GM19043 (cell line): ENCODE measurements around the gene UGT2A1.
"Not testable (repeated sequence)": the region's sequence is repeated elsewhere in the genome, so short reads cannot be mapped to it uniquely, and the experiment has no call there.

ENCODE experiments used
- ATAC-seq: cut with Tn5 transposase; IDR thresholded peaks from one replicate; pipeline ENCODE4 v1.9.1; 2021; ENCODE audit warnings: low read depth; ENCODE audit not compliant: unreplicated experiment

The UGT2A1 gene

GRCh38 chr4:69653147-69653546 lies at the start of gene UGT2A1:
TSS of gene UGT2A1 (minus strand) at chr4:69653247. CDS start at chr4:69647644, 5,603 bp downstream.
- ATAC-seq: no peak

GRCh38 chr4:69702201-69702600 lies 49.2 kb upstream of the UGT2A1 start:
- ATAC-seq: no peak

- ATAC-seq: no peak
Observed at GRCh38 chr4:69701696-69702095, 48.6 kb upstream of the UGT2A1 start.

DNA sequence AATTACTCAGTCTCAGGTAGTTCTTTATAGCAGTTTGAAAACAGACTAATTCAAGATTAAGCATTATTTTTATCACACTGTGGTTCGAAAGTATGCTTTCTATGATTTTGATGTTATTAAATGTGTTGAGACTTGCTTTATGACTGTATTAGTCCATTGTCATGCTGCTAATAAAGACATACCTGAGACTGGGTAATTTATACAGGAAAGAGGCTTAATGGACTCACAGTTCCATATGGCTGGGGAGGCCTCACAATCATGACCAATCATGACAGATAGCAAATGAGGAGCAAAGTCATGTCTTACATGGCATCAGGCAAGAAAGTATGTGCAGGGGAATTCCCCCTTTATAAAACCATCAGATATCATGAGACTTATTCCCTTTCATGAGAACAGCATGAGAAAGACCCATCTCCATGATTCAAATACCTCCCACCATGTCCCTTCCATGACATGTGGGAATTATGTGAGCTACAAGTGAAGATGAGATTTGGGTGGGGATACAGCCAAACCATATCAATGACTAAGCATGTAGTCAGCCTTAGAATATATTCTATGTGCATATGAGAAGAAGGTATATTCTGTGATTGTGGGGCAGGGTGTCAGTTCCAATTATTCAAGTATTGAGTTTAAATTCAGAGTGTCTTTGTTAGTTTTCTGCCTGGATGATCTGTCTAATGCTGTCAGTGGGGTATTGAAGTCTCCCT lies 44.6 kb upstream of the UGT2A1 start:
- ATAC-seq: no peak

DNA sequence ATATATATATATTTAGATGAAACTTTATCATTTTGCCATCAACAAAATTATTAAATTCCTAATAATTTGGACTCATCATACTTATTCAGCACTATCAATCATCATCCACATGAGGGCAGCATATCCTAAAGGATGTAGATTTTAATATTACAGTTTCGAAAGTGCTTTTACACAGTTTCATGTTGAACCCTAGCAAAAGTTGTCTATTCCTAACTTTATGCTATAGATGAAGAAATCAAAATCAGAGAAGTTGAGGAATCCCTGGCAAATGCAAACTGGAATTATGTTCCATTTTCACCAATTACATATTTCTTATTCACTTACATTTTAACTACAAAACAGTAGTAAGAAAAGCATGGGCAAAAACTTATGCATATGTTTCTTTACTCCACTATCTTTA lies 36.6 kb upstream of the UGT2A1 start:
- ATAC-seq: peak; percentile 77

DNA sequence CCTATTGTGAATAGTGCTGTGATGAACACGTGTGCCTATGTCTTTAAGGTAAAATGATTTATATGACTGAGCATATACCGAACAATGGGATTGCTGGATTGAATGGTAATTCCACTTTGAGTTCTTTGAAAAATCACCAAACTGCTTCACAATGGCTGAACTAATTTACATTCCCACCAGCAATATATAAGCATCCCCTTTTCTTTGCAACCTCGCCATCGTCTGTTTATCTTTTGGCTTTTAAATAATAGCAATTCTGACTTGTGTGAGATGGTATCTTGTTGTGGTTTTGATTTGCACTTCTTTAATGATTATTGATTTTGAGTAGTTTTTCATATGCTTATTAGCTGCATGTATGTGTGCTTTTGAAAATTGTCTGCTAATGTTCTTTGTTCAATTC lies 31.8 kb upstream of the UGT2A1 start:
- no peak for ATAC-seq

DNA sequence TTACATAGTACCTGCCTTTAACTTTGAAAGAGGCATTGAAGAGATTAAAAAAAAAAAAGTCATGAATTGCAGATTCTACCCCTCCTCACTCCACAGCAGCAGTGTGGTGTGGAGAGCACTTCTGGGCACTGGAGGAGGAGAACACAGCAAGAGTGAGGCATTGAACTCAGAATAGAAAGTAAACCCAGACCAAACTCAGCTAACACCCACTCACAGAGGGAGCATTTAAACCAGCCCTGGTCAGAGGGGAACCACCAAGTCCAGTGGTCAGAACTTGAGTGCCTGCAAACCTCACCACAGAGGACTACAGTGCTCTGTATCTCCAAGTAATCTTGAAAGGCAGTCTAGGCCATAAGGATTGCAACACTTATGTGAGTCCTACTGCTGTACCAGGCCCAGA lies 15.6 kb upstream of the UGT2A1 start:
- no peak for ATAC-seq

DNA sequence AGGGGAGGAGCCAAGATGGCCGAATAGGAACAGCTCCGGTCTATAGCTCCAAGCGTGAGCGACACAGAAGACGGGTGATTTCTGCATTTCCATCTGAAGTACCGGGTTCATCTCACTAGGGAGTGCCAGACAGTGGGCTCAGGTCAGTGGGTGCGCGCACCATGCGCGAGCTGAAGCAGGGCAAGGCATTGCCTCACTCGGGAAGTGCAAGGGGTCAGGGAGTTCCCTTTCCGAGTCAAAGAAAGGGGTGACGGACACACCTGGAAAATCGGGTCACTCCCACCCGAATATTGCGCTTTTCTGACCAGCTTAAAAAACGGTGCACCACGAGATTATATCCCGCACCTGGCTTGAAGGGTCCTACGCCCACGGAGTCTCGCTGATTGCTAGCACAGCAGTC lies 11.0 kb upstream of the UGT2A1 start:
- ATAC-seq: not testable (repeated sequence)

GRCh38 chr4:69661130-69661803 lies 8.2 kb upstream of the UGT2A1 start:
- ATAC-seq: not testable (repeated sequence)

DNA sequence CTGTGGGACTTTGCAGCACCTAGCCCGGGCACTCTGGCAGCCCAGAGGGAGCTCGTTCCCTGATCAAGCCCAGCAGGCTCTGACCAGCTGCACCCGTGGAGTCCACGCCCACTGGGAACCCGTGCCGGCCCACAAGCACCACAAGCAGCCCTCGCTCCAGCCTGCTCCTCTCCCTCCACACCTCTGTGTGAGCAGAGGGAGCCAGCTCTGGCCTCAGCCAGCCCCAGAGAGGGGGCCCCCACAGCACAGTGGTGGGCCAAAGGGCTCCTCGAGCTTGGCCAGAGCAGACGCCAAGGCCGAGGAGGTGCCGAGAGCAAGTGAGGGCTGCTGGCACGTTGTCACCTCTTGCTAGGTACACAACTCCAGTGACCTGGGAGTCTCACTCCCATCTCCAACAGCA lies 5.1 kb upstream of the UGT2A1 start:
- ATAC-seq: no peak

- ATAC-seq: no peak
Observed at GRCh38 chr4:69656653-69657158, 3.7 kb upstream of the UGT2A1 start.

- no peak for ATAC-seq
Observed at GRCh38 chr4:69650872-69651271, 2.2 kb downstream of the UGT2A1 start.

DNA sequence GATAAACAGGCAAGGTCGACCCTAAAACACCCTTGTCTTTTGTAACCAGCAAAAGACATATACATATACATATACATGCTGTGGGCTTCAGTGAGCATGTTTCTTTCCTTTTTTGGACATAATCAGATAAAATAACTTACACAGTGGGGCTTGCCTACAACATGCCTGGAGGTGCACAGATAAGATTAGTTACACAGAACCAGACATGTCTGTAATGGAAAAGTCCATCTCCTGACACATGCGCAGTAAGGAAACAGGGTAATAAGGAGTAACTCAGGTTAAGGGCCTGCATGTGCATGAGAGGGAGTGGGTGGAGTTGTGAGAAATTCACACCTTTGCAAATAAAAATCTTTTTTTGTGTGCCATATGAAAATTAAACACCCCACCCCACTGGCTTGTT lies 3.4 kb downstream of the UGT2A1 start:
- no peak for ATAC-seq

GRCh38 chr4:69649207-69649606 lies 3.8 kb downstream of the UGT2A1 start:
- ATAC-seq: no peak

- ATAC-seq: no peak
Observed at GRCh38 chr4:69642961-69643360, 10.1 kb downstream of the UGT2A1 start.

GRCh38 chr4:69640289-69640688 lies 12.8 kb downstream of the UGT2A1 start:
- no peak for ATAC-seq

DNA sequence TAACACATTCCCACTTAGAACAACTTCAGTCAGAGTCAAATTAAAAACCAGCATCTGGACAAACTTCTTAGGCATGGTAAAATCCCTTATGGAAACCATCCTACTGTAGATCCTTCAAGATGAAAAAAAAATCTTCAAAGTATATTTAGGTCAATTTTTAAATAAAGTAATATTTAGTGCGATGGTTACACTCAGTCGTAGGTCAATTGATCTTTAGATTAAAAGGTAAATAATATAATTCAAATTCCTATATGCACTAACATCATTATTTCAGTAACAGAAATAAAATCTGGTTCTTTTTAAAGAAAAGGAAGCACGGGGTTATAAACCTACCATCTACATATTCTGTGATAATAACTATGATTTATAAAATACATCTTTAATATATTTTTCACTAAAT lies 13.5 kb downstream of the UGT2A1 start, which contains the start of gene UGT2A2:
Gene UGT2A2 (minus strand): TSS at position 101 of the 400 bp plus-strand sequence. CDS start 2 bp downstream, at position 99.
- no peak for ATAC-seq

GRCh38 chr4:69617083-69617694 lies 35.9 kb downstream of the UGT2A1 start:
- ATAC-seq: no peak

DNA sequence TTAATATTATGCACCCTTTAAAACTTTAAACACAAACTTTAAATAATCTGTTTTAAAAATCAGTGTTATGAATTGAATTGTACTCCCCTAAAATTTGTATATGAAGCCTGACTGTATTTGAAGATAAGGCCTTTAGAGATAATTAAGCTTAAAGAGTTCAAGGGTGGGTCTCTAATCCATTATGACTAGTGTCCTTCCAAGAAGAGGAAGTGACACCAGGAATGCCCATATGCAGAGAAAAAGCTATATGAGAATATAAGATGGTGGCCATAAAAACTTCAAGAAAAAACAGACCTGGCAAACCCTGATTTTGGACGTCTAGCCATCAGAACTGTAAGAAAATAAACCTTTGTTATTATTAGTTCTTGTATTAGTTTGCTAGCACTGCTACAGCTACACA lies 42.6 kb downstream of the UGT2A1 start:
- no peak for ATAC-seq

- ATAC-seq: no peak
Observed at GRCh38 chr4:69601065-69601464, 52.0 kb downstream of the UGT2A1 start.

DNA sequence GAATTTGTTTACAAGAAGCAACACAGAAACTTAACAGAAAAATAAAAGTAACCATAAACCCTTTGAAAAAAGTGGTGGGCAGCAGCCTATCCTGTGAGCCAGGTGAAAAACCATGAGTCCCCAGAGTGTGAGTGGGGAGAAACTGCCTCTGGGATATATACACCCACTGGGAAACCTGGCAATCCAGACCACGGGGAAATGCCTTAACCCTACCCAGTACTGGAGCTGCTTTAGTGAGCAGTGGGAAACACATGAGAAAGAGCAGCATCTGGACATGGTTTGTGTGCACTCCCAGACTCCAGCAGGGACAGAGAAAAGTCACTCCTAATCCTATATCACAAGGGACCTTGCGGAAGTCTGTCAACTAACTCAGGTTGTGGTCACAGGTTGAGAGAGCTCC lies 53.0 kb downstream of the UGT2A1 start:
- ATAC-seq: no peak
